HG02678 (cell line): ENCODE results near the gene SLC6A15.

Source experiments
- ATAC-seq: cut with Tn5 transposase; IDR thresholded peaks from one replicate; pipeline ENCODE4 v1.9.1; 2021; ENCODE audit warnings: mild to moderate bottlenecking, moderate library complexity; ENCODE audit not compliant: unreplicated experiment

SLC6A15 gene

GRCh38 chr12:84875241-84875640, 37.4 kb downstream of the SLC6A15 start:
- no peak for ATAC-seq

- peak; percentile 5 for ATAC-seq
Measured at GRCh38 chr12:84874825-84875139, 37.8 kb downstream of the SLC6A15 start.

GRCh38 chr12:84874125-84874824, 38.3 kb downstream of the SLC6A15 start:
- peak; percentile 96 for ATAC-seq

GRCh38 chr12:84862186-84862585, 50.4 kb downstream of the SLC6A15 start:
- ATAC-seq, result no peak

- ATAC-seq, result no peak
Measured at GRCh38 chr12:84860718-84861117, 51.9 kb downstream of the SLC6A15 start.

- no peak for ATAC-seq
Measured at GRCh38 chr12:84858796-84859195, 53.8 kb downstream of the SLC6A15 start.

GRCh38 chr12:84857525-84858208, 54.9 kb downstream of the SLC6A15 start:
- no peak for ATAC-seq

GRCh38 chr12:84856156-84856900, 56.3 kb downstream of the SLC6A15 start:
- no peak for ATAC-seq

- no peak for ATAC-seq
Measured at GRCh38 chr12:84843593-84844144, 68.9 kb downstream of the SLC6A15 start.

GRCh38 chr12:84842406-84843013, 70.1 kb downstream of the SLC6A15 start:
- ATAC-seq, result peak; percentile 68

GRCh38 chr12:84841591-84841990, 71.0 kb downstream of the SLC6A15 start:
- ATAC-seq, result no peak

- no peak for ATAC-seq
Measured at GRCh38 chr12:84840356-84840755, 72.2 kb downstream of the SLC6A15 start.

GRCh38 chr12:84826925-84827324, 85.7 kb downstream of the SLC6A15 start:
- no peak for ATAC-seq

- ATAC-seq, result no peak
Measured at GRCh38 chr12:84825149-84825548, 87.5 kb downstream of the SLC6A15 start.

GRCh38 chr12:84822525-84822924, 90.1 kb downstream of the SLC6A15 start:
- no peak for ATAC-seq

- ATAC-seq, result no peak
Measured at GRCh38 chr12:84816916-84817695, 95.5 kb downstream of the SLC6A15 start.

- ATAC-seq, result peak; percentile 16
Measured at GRCh38 chr12:84814664-84815245, 97.8 kb downstream of the SLC6A15 start.

GRCh38 chr12:84813780-84814663, 98.6 kb downstream of the SLC6A15 start:
- ATAC-seq, result peak; percentile 57

- ATAC-seq, result no peak
Measured at GRCh38 chr12:84811291-84811690, 101.3 kb downstream of the SLC6A15 start.
